Melanocyte of skin (primary cell): ENCODE data around the gene TAOK3. TPM values are rescaled to one million over a fixed set of nuclear protein-coding genes. Genes with fewer than 3 reads are reported as not detected.

Experiments used
- total RNA-seq, 2 donors: library from RNA; depleted of rRNA; stranded (reverse); fragments of >200 nt; gene quantifications; 2 replicates each; pipeline ENCODE4 v1.2.3, GENCODE V29; 2012

Gene TAOK3
- 10 to 100 TPM; 31.3 to 43.4 TPM for total RNA-seq

GRCh38 chr12:118372541-118373495 is at the start of gene TAOK3:
Gene TAOK3, minus strand, starts transcription at chr12:118372907. Its CDS starts 117,340 bp downstream, at chr12:118255567.

GRCh38 chr12:118376089-118377020 is 3.6 kb upstream of the TAOK3 start, which contains the start of gene SUDS3:
Gene SUDS3, plus strand, starts transcription at chr12:118376555. Its CDS starts 137 bp downstream, at chr12:118376692.

GRCh38 chr12:118135788-118136558 is 236.7 kb downstream of the TAOK3 start, which contains the start of gene PEBP1:
Gene PEBP1, plus strand, starts transcription at chr12:118136124. Its CDS starts 86 bp downstream, at chr12:118136210.

GRCh38 chr12:118103601-118104382 is 268.9 kb downstream of the TAOK3 start, which contains the start of gene VSIG10:
Gene VSIG10, minus strand, starts transcription at chr12:118104011. Its CDS starts 340 bp downstream, at chr12:118103671.

Other genes starting within 250 kb of the TAOK3 start
- gene PEBP1, start 236.8 kb downstream of the TAOK3 start, total RNA-seq, result 100 to 1,000 TPM; 242 to 285 TPM
- gene SUDS3, start 3.6 kb upstream of the TAOK3 start, total RNA-seq, result 10 to 100 TPM; 29.9 to 31.3 TPM